H1 (cell line): ENCODE data around the gene EIF4EBP3. TPM values are rescaled to one million over a fixed set of nuclear protein-coding genes. Genes with fewer than 3 reads are reported as not detected.
"Not testable (repeated sequence)": the region's sequence is repeated elsewhere in the genome, so short reads cannot be mapped to it uniquely, and the experiment has no call there.

Experiments
- CTCF ChIA-PET: fragments of 300-600 bp; sonication (Branson Sonifier 250); formaldehyde crosslinking; loops from one replicate; lab custom pipeline; 2021; ENCODE audit not compliant: partially characterized antibody; lab: Charles Lee
- POLR2A ChIA-PET: fragments of 300-600 bp; sonication (Branson Sonifier 250); formaldehyde crosslinking; loops from one replicate; lab custom pipeline; 2021; ENCODE audit warnings: inconsistent platforms; ENCODE audit not compliant: partially characterized antibody; lab: Charles Lee
- DNase-seq, 2 experiments: peaks; one replicate each; pipeline versions ENCODE4 v3.0.0 to v3.0.0-alpha.2; 2010 to 2022; ENCODE audit warnings: low spot score in 2 of 2, low read depth in 1 of 2, mixed read lengths in 1 of 2
- FAIRE-seq: peaks from 2 replicates; lab custom pipeline; 2011; peaks lifted over from hg19 to GRCh38; lab: Jason Lieb, UNC
- H2AFZ ChIP-seq: 2 replicates; pipeline ENCODE4 v1.8.1; 2012; ENCODE audit warnings: low read length, inconsistent platforms
- H2AK5ac ChIP-seq: 2 replicates; pipeline ENCODE4 v1.6.1; 2013; ENCODE audit warnings: low read depth, low read length
- H2BK120ac ChIP-seq: replicated peaks from 2 replicates; pipeline ENCODE3; 2013; ENCODE audit warnings: low read depth, low read length, inconsistent platforms
- H2BK12ac ChIP-seq: 2 replicates; pipeline ENCODE4 v1.6.1; 2013; ENCODE audit warnings: low read depth, low read length
- H2BK15ac ChIP-seq: 2 replicates; pipeline ENCODE4 v1.6.1; 2013; ENCODE audit warnings: low read length
- H2BK20ac ChIP-seq: 2 replicates; pipeline ENCODE4 v1.6.1; 2013; ENCODE audit warnings: low read length
- H2BK5ac ChIP-seq: 2 replicates; pipeline ENCODE4 v1.6.1; 2013; ENCODE audit warnings: low read depth, low read length
- H3K14ac ChIP-seq: 2 replicates; pipeline ENCODE4 v1.6.1; 2013; ENCODE audit warnings: inconsistent platforms; ENCODE audit not compliant: insufficient read length
- H3K18ac ChIP-seq: 2 replicates; pipeline ENCODE4 v1.6.1; 2013; ENCODE audit warnings: low read length; ENCODE audit errors: extremely low read depth
- H3K23ac ChIP-seq: 2 replicates; pipeline ENCODE4 v1.6.1; 2013; ENCODE audit warnings: inconsistent platforms; ENCODE audit not compliant: insufficient read length
- H3K23me2 ChIP-seq: 2 replicates; pipeline ENCODE4 v1.6.1; 2013; ENCODE audit warnings: low read depth, low read length
- H3K27ac ChIP-seq: 2 replicates; pipeline ENCODE4 v1.6.1; 2011; ENCODE audit warnings: low read depth, low read length, inconsistent platforms
- H3K27me3 ChIP-seq, 4 experiments: replicated peaks in 1 of 4; 1 replicate in 1 of 4; 2 replicates in 3 of 4; pipeline versions ENCODE4 v1.6.1 to v1.8.1; 2011 to 2013; ENCODE audit warnings: low read length in 3 of 4, mild to moderate bottlenecking in 3 of 4, inconsistent platforms in 2 of 4, mixed read lengths in 2 of 4, moderate library complexity in 1 of 4; ENCODE audit not compliant: control insufficient read depth in 3 of 4, insufficient read depth in 3 of 4; ENCODE audit errors: extremely low read depth in 1 of 4
- H3K36me3 ChIP-seq, 4 experiments: 2 replicates each; pipeline versions ENCODE4 v1.6.1 to v1.8.1; 2011 to 2013; ENCODE audit warnings: mild to moderate bottlenecking in 4 of 4, low read length in 3 of 4, moderate library complexity in 2 of 4, control low read depth in 1 of 4, inconsistent platforms in 1 of 4; ENCODE audit not compliant: insufficient read depth in 4 of 4, control insufficient read depth in 2 of 4
- H3K4ac ChIP-seq: replicated peaks from 2 replicates; pipeline ENCODE3; 2013; ENCODE audit warnings: low read length, low read depth, mixed read lengths, inconsistent platforms; ENCODE audit not compliant: insufficient read length
- H3K4me1 ChIP-seq, 4 experiments: replicated peaks in 1 of 4; 1 replicate in 1 of 4; 2 replicates in 3 of 4; pipeline versions ENCODE4 v1.6.1 to v1.8.1; 2011 to 2013; ENCODE audit warnings: low read length in 3 of 4, inconsistent platforms in 2 of 4, mixed read lengths in 1 of 4; ENCODE audit not compliant: insufficient read depth in 4 of 4, control insufficient read depth in 3 of 4
- H3K4me2 ChIP-seq, 2 experiments: 2 replicates each; pipeline versions ENCODE4 v1.6.1 to v1.8.1; 2011 to 2013; ENCODE audit warnings: low read depth in 2 of 2, low read length in 2 of 2, control low read depth in 1 of 2, inconsistent platforms in 1 of 2, mild to moderate bottlenecking in 1 of 2; ENCODE audit not compliant: insufficient read depth in 1 of 2
- H3K4me3 ChIP-seq, 4 experiments: fragments of 200-600, 300-600 bp in 1 of 4; sonication (generic), shearing (Covaris generic), sonication (Bioruptor Twin) in 1 of 4; 2 replicates each; pipeline versions ENCODE4 v1.5.1 to v1.8.1; 2011 to 2016; ENCODE audit warnings: low read length in 4 of 4, low read depth in 3 of 4, control low read depth in 2 of 4, inconsistent platforms in 2 of 4, mild to moderate bottlenecking in 2 of 4, mixed read lengths in 1 of 4, moderate library complexity in 1 of 4; ENCODE audit not compliant: insufficient read depth in 2 of 4; ENCODE audit errors: extremely low read depth in 1 of 4
- H3K56ac ChIP-seq: replicated peaks from 2 replicates; pipeline ENCODE3; 2013; ENCODE audit warnings: low read depth, mild to moderate bottlenecking, mixed read lengths, low read length, inconsistent platforms; ENCODE audit not compliant: insufficient read length
- H3K79me1 ChIP-seq: 2 replicates; pipeline ENCODE4 v1.6.1; 2013; ENCODE audit warnings: low read depth, low read length, control low read depth
- H3K79me2 ChIP-seq, 2 experiments: 2 replicates each; pipeline versions ENCODE4 v1.6.1 to v1.8.1; 2012 to 2013; ENCODE audit warnings: low read length in 2 of 2, mild to moderate bottlenecking in 2 of 2, inconsistent platforms in 1 of 2; ENCODE audit not compliant: insufficient read depth in 2 of 2, control insufficient read depth in 1 of 2
- H3K9ac ChIP-seq, 4 experiments: replicated peaks in 1 of 4; 1 replicate in 1 of 4; 2 replicates in 3 of 4; pipeline versions ENCODE4 v1.6.1 to v1.8.1; 2011 to 2013; ENCODE audit warnings: low read depth in 3 of 4, low read length in 3 of 4, control low read depth in 2 of 4, mild to moderate bottlenecking in 2 of 4, moderate library complexity in 2 of 4, inconsistent platforms in 1 of 4; ENCODE audit errors: extremely low read depth in 1 of 4
- H3K9me3 ChIP-seq, 2 experiments: 2 replicates each; pipeline versions ENCODE4 v1.6.1 to v1.8.1; 2012 to 2013; ENCODE audit warnings: mild to moderate bottlenecking in 2 of 2, moderate library complexity in 2 of 2, control low read depth in 1 of 2, inconsistent platforms in 1 of 2, low read depth in 1 of 2, low read length in 1 of 2, mixed read lengths in 1 of 2; ENCODE audit not compliant: insufficient read depth in 2 of 2
- H4K20me1 ChIP-seq, 2 experiments: replicated peaks in 1 of 2; 2 replicates each; pipeline versions ENCODE3 to v1.8.1; 2011 to 2013; ENCODE audit warnings: inconsistent platforms in 2 of 2, low read length in 2 of 2, mild to moderate bottlenecking in 1 of 2; ENCODE audit not compliant: insufficient read depth in 2 of 2, control insufficient read depth in 1 of 2
- H4K5ac ChIP-seq: 2 replicates; pipeline ENCODE4 v1.6.1; 2013; ENCODE audit warnings: low read length, low read depth, mixed read lengths, inconsistent platforms; ENCODE audit not compliant: insufficient read length
- H4K8ac ChIP-seq: 2 replicates; pipeline ENCODE4 v1.8.0; 2013; ENCODE audit warnings: mild to moderate bottlenecking, moderate library complexity, low read length, inconsistent platforms; ENCODE audit not compliant: insufficient read depth; ENCODE audit errors: extremely low read depth
- H4K91ac ChIP-seq: replicated peaks from 2 replicates; pipeline ENCODE3; 2013; ENCODE audit warnings: low read length, mixed read lengths, inconsistent platforms; ENCODE audit not compliant: insufficient read length
- WGBS, 2 experiments: shearing (Covaris generic) in 1 of 2; methylation state at CpG; one replicate each; pipeline versions ENCODE4 v1.1.6 to v1.1.7; 2013 to 2015; ENCODE audit warnings: low lambda C conversion rate in 2 of 2, mixed read lengths in 2 of 2, inconsistent platforms in 1 of 2, low coverage in 1 of 2, missing lambda C conversion rate in 1 of 2; ENCODE audit not compliant: insufficient replicate concordance in 2 of 2, insufficient coverage in 1 of 2, insufficient read length in 1 of 2; ENCODE audit errors: extremely low coverage in 1 of 2, missing lambda C conversion rate in 1 of 2; 5-methylcytosine and 5-hydroxymethylcytosine counted together
- polyA plus RNA-seq, 7 experiments: library from polyadenylated mRNA; depleted of rRNA in 3 of 7; stranded (reverse) in 5 of 7; unstranded in 2 of 7; fragments of >200 nt in 5 of 7; fragments of 200-250 nt in 2 of 7; gene quantifications; 1 replicate in 5 of 7; 2 replicates in 1 of 7; 4 replicates in 1 of 7; pipeline versions ENCODE4 v1.2.1 to v1.2.3, GENCODE V29; 2011 to 2013; ENCODE audit warnings: missing spikeins in 2 of 7, mixed read lengths in 2 of 7
- total RNA-seq: library from RNA; stranded (reverse); fragmentation: NEBNext Ultra II Directional; extraction: Animal tissue kit (Norgen Biotek cat#: 25700); gene quantifications from 2 replicates; pipeline ENCODE4 v1.2.1, GENCODE V29; 2021

The EIF4EBP3 gene
- total and polyA plus RNA-seq, 2 of the 8 experiments (the other 6 are each of a cell fraction or from before 2014, with no cell fraction given) = 11.1 to 11.7 TPM

GRCh38 chr5:140593070-140593469 lies 45.6 kb downstream of the EIF4EBP3 start:
- H3K23ac ChIP-seq, H2AFZ ChIP-seq, H4K8ac ChIP-seq, H3K23me2 ChIP-seq, H2BK5ac ChIP-seq, H3K14ac ChIP-seq, H2BK120ac ChIP-seq, H2BK15ac ChIP-seq, H3K79me2 ChIP-seq, DNase-seq, CTCF ChIA-PET, H2AK5ac ChIP-seq, H3K4me2 ChIP-seq, H3K9ac ChIP-seq, H4K5ac ChIP-seq, H3K56ac ChIP-seq, H3K4me1 ChIP-seq, H3K27me3 ChIP-seq, FAIRE-seq, H3K36me3 ChIP-seq, H3K18ac ChIP-seq, H3K79me1 ChIP-seq, H3K27ac ChIP-seq, H3K9me3 ChIP-seq, H4K91ac ChIP-seq, H2BK12ac ChIP-seq, H4K20me1 ChIP-seq, H2BK20ac ChIP-seq, H3K4ac ChIP-seq: not testable (repeated sequence)
- POLR2A ChIA-PET = interaction anchor here (0.6 to 1.8 kb wide), 3 partner anchors 35 to 552 kb away, joined by 3 to 6 read pairs (median 4); partner anchors contain the start of genes EIF4EBP3 and SRA1
- 69% methylated on average over 8 of the region's 14 CpGs; no CpG with 5 or more reads in 1 of the 2 experiments for WGBS, 2 experiments
- peak overlapping the region in 1 of 4 experiments; percentile 16; a peak in 1 of 8 replicates for H3K4me3 ChIP-seq
